GM10248 (cell line): Measurements from ENCODE around the gene UHRF2.

Experiments
- CTCF ChIA-PET: fragments of 300-600 bp; sonication (Branson Sonifier 250); formaldehyde crosslinking; extraction: SDS; loops from one replicate; lab custom pipeline; 2021; ENCODE audit warnings: antibody characterized with exemption; lab: Yijun Ruan, JAX
- POLR2A ChIA-PET: fragments of 350-650 bp; sonication (Branson Sonifier 250); formaldehyde crosslinking; extraction: SDS; loops from one replicate; lab custom pipeline; 2020; ENCODE audit warnings: antibody characterized with exemption; lab: Yijun Ruan, JAX
- DNase-seq: peaks from one replicate; pipeline ENCODE4 v3.0.0; 2012; ENCODE audit errors: extremely low spot score
- TF ChIP-seq, protein P1 (sequence below): IDR thresholded peaks from 2 replicates; pipeline ENCODE4 v1.5.1; 2012; ENCODE audit warnings: mild to moderate bottlenecking, low read depth; ENCODE audit errors: extremely low read depth, missing control alignments, control extremely low read depth

Gene UHRF2

DNA sequence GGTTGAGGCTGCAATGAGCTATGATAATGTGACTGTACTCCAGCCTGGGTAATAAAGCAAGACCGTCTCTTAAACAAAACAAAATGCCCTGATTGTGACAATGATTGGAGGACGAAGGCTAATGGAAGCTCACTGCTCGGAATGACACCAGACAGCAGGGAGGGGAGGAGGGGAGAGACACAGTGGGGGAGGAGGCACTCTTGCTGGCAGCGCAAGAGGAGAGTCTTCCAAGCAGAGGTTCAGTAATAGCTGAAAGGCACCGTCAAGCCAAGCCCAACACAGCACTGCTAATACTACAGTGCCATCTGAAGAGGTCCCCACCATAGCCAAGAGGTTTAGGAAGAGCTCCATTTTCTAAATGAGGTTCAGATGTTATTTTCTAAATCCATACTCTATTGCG, 130.2 kb downstream of the UHRF2 start:
- DNase-seq = no peak
- ChIA-PET POLR2A (no interaction called here), CTCF (interaction anchor here (0.8 to 1.8 kb wide), 5 partner anchors 10 to 189 kb away, joined by 3 to 6 read pairs (median 4); no protein-coding TSS in a partner anchor)
- TF ChIP-seq, protein P1, sequence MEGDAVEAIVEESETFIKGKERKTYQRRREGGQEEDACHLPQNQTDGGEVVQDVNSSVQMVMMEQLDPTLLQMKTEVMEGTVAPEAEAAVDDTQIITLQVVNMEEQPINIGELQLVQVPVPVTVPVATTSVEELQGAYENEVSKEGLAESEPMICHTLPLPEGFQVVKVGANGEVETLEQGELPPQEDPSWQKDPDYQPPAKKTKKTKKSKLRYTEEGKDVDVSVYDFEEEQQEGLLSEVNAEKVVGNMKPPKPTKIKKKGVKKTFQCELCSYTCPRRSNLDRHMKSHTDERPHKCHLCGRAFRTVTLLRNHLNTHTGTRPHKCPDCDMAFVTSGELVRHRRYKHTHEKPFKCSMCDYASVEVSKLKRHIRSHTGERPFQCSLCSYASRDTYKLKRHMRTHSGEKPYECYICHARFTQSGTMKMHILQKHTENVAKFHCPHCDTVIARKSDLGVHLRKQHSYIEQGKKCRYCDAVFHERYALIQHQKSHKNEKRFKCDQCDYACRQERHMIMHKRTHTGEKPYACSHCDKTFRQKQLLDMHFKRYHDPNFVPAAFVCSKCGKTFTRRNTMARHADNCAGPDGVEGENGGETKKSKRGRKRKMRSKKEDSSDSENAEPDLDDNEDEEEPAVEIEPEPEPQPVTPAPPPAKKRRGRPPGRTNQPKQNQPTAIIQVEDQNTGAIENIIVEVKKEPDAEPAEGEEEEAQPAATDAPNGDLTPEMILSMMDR = no peak

DNA sequence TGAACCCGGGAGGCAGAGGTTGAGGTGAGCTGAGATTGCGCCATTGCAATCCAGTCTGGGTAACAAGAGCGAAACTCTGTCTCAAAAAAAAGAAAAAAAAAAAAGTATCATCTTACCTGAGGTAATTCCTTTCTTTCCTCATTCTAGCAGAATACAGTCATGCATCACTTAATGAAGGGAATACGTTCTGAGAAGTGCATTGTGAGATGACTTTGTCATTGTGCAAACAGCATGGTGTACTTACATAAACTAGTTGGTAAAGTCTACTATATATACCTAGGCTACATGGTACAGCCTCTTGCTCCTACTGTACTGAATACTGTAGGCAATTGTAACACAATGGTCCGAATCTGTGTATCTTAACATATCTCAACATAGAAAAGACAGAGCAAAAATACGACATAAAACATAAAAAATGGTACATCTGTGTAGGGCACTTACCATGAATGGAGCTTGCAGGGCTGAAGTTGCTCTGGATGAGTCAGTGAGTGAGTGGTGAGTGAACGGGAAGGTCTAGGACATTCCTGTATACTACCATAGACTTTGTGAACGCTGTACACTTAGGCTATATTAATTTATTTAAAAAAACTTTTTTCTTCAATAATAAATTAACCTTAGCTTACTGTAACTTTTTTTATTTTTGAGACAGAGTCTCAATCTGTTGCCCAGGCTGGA, 132.2 kb downstream of the UHRF2 start:
- CTCF ChIA-PET = interaction anchor here (1.2 kb wide), 1 partner anchor 9 kb away, joined by 3 read pairs; no protein-coding TSS in a partner anchor
- no peak for DNase-seq
- POLR2A ChIA-PET = no interaction called here
- TF ChIP-seq, protein P1 = no peak

DNA sequence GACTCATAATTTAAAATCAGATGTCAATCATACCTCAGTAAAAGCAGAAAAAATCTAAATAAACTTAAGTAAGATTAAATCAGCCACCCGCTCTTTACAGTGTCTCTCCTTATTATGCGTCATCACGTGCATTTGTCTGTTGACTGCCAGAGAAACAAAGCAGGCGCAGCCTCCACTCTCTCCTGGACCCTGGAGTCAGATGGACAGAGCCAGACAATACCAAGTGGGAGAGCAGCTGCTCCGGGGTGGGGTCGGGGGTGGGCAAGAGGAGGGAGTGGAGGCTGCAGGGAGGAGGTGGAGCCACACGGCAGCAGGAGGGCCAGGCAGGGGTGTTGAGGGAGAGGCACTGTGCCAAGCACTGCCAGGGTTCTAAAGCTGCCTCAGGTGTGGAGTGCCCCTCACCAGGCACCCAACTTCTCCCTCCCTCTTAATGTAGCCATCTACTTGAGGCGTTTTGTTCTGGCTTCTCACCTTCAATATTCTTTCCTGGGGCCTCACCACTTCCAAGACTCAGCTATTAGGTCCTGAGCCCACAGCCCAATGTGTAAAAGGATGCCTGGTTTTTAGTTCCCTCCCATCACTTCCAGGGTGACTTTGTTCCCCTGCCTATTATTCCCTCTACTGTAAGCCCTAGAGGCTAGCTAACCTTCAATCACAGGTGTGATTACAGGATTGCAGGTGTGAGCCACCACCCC, 136.3 kb downstream of the UHRF2 start:
- ChIA-PET CTCF (interaction anchor here (0.9 to 1.4 kb wide), 3 partner anchors 13 to 19 kb away, joined by 3 to 5 read pairs (median 4); no protein-coding TSS in a partner anchor), POLR2A (no interaction called here)
- TF ChIP-seq, protein P1 = no peak
- DNase-seq = no peak

DNA sequence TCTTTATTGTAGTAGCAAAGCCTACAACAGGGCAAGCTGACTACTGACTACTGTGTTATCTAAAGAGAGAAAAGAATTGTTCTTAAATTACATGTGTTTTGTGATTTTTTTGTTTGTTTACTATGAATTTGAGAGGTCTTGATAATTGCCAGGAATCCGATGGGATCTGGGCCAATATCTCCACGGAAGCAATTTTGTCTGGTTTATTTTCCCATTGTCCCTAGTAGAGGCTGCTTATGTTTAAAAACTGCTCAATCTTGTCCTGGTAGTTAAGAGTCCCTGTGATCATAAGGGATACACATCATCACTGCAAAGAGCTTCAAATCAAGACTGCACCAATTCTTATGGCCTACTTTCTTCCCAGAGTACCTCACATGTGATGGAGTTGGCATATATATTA, 138.1 kb downstream of the UHRF2 start:
- TF ChIP-seq, protein P1 = no peak
- POLR2A ChIA-PET = no interaction called here
- DNase-seq = no peak
- CTCF ChIA-PET = no interaction called here

DNA sequence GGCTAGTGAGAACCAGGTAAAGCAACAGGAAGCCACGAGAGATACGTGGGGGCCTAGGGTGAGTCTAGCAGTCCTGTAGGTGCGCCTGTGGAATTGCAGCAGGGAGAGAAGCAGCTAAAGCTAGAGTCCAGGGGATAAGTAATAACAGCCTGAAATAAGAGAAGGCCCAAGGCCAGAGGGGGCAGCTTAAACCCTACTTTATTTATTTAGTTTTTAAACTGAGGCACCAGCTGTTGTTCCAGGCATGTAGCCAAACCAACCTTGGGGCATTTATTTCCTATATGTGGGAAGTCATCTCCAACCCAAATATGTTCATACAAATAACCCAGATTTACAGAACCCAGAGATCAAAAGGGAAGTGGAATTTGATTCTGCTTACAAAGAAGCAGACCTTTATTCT, 139.0 kb downstream of the UHRF2 start:
- TF ChIP-seq, protein P1 = no peak
- ChIA-PET CTCF (no interaction called here), POLR2A (no interaction called here)
- no peak for DNase-seq

DNA sequence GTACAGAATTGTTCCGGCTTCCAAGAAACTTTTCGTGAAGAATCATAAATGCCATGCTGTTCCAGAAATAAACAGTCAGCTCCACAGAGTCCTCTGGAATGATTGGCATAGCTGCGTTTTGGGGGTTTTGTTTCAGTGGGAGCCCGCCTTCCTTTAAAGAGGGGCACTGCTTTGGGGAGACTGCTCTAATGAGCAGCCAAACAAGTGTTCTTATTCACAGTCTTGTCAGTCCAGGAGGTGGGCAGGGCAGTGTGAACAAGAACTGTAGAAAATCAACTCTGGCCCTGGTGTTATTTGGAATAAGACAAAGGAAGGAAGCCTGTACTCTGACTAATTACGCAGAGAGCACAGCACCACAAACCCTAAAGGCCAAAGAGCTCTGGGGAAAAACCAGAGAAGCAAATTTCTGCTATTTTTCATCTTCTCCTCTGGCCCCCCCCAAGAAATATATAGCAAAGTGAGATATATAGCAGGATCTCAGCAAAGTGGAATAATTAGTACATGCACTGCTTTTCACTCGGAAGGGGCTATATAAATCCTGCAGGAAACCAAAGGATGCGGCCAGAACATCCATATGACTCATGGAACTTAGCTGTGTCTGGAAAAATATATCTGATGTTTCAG, 139.6 kb downstream of the UHRF2 start:
- no peak for DNase-seq
- CTCF ChIA-PET = interaction anchor here (0.8 to 1.6 kb wide), 3 partner anchors 10 to 23 kb away, joined by 3 to 4 read pairs (median 3); no protein-coding TSS in a partner anchor
- POLR2A ChIA-PET = no interaction called here
- TF ChIP-seq, protein P1 = no peak
